Frontal cortex (tissue), 4 donors: Measurements from ENCODE around the gene KCNF1. TPM values are rescaled to one million over a fixed set of nuclear protein-coding genes. Genes with fewer than 3 reads are reported as not detected.
"Not testable (repeated sequence)": the region's sequence is repeated elsewhere in the genome, so short reads cannot be mapped to it uniquely, and the experiment has no call there.

Experiments used
- DNase-seq, 2 donors: peaks; one replicate each; pipeline ENCODE4 v3.0.0; 2012; ENCODE audit warnings: low spot score in 2 of 2
- FAIRE-seq: peaks from 2 replicates; lab custom pipeline; 2012; peaks lifted over from hg19 to GRCh38; lab: Jason Lieb, UNC
- small RNA-seq: library from RNA; depleted of rRNA; stranded (forward); fragments of <200 nt; gene quantifications from one replicate; pipeline ENCODE3, GENCODE V24; 2014
- total RNA-seq: library from RNA; depleted of rRNA; stranded (reverse); fragments of >200 nt; gene quantifications from one replicate; pipeline ENCODE4 v1.2.3, GENCODE V29; 2014
- donor health status: control.
- donor health status: control.
- donor health status: control.

KCNF1 gene
- total RNA-seq, 1 donor from 2014 or later, result 20.0 TPM

- DNase-seq (no peak), FAIRE-seq (no peak)
Measured at GRCh38 chr2:10956006-10956790, 44.5 kb downstream of the KCNF1 start.

- DNase-seq (no peak), FAIRE-seq (no peak)
Measured at GRCh38 chr2:10957391-10957790, 45.7 kb downstream of the KCNF1 start.

GRCh38 chr2:10958452-10958851, 46.7 kb downstream of the KCNF1 start:
- FAIRE-seq, DNase-seq: not testable (repeated sequence)

GRCh38 chr2:10960606-10961489, 49.1 kb downstream of the KCNF1 start:
- no peak for DNase-seq

GRCh38 chr2:10961490-10961875, 49.7 kb downstream of the KCNF1 start:
- FAIRE-seq (no peak), DNase-seq (no peak)

More at GRCh38 chr2:10960606-10961489, 49.1 kb downstream of the KCNF1 start:
- FAIRE-seq, result no peak

GRCh38 chr2:10962004-10962403, 50.3 kb downstream of the KCNF1 start:
- DNase-seq (no peak), FAIRE-seq (no peak)

- DNase-seq (no peak), FAIRE-seq (no peak)
Measured at GRCh38 chr2:10963155-10963554, 51.4 kb downstream of the KCNF1 start.

Small RNAs within 50 kb of the gene (small RNA-seq; reads per million reads assigned to genes)
- not detected for gene AC079587.1

Other genes with a start within 250 kb of the KCNF1 start
- gene NOL10, start 222.0 kb upstream of the KCNF1 start, total RNA-seq, result 63.6 TPM
- gene ATP6V1C2, start 190.3 kb upstream of the KCNF1 start, total RNA-seq, result 1.2 TPM
- 124 TPM for gene PDIA6, start 99.1 kb upstream of the KCNF1 start, total RNA-seq
- gene SLC66A3, start 243.5 kb downstream of the KCNF1 start, total RNA-seq, result 7.3 TPM